Lower leg skin (tissue), 3 donors: ENCODE measurements around the gene FASTK.

Experiments
- POLR2A ChIP-seq, 2 donors: fragments of 450-650 bp; IDR thresholded peaks; one replicate each; pipeline ENCODE4 v1.6.1; 2016 to 2017; ENCODE audit warnings: antibody characterized with exemption in 2 of 2, mild to moderate bottlenecking in 1 of 2, moderate library complexity in 1 of 2
- TF ChIP-seq, protein P1 (sequence below), 3 donors: fragments of 450-650 bp; IDR thresholded peaks; one replicate each; pipeline ENCODE4 v1.5.1; 2016; ENCODE audit warnings: antibody characterized with exemption in 3 of 3, mild to moderate bottlenecking in 3 of 3, moderate library complexity in 2 of 3

DNA sequence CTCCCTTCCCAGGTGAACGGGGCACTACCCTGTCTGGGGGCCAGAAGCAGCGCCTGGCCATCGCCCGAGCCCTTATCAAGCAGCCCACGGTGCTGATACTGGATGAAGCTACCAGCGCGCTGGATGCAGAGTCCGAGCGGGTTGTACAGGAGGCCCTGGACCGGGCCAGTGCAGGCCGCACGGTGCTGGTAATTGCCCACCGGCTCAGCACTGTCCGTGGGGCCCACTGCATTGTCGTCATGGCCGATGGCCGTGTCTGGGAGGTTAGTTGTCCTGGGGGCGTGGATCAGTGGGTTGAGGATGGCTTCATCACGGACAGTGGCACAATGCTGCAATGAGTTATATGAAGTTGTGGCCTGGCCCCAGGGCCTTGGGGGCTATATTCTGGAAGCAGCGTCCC, 36.6 kb downstream of the FASTK start:
- TF ChIP-seq, protein P1, sequence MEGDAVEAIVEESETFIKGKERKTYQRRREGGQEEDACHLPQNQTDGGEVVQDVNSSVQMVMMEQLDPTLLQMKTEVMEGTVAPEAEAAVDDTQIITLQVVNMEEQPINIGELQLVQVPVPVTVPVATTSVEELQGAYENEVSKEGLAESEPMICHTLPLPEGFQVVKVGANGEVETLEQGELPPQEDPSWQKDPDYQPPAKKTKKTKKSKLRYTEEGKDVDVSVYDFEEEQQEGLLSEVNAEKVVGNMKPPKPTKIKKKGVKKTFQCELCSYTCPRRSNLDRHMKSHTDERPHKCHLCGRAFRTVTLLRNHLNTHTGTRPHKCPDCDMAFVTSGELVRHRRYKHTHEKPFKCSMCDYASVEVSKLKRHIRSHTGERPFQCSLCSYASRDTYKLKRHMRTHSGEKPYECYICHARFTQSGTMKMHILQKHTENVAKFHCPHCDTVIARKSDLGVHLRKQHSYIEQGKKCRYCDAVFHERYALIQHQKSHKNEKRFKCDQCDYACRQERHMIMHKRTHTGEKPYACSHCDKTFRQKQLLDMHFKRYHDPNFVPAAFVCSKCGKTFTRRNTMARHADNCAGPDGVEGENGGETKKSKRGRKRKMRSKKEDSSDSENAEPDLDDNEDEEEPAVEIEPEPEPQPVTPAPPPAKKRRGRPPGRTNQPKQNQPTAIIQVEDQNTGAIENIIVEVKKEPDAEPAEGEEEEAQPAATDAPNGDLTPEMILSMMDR (IDR thresholded peaks at IDR 0.05) = no peak
- TF ChIP-seq POLR2A (IDR thresholded peaks at IDR 0.05) = no peak
